ENCODE data around the gene SDCCAG8. TPM values are rescaled to one million over a fixed set of nuclear protein-coding genes. Genes with fewer than 3 reads are reported as not detected.

Gene SDCCAG8
- total and polyA plus RNA-seq, 2 experiments from 2014 or later = 28.0 to 66.7 TPM

GRCh38 chr1:243433737-243434370, 178.0 kb downstream of the SDCCAG8 start (continued):
- TF ChIP-seq, protein P1, sequence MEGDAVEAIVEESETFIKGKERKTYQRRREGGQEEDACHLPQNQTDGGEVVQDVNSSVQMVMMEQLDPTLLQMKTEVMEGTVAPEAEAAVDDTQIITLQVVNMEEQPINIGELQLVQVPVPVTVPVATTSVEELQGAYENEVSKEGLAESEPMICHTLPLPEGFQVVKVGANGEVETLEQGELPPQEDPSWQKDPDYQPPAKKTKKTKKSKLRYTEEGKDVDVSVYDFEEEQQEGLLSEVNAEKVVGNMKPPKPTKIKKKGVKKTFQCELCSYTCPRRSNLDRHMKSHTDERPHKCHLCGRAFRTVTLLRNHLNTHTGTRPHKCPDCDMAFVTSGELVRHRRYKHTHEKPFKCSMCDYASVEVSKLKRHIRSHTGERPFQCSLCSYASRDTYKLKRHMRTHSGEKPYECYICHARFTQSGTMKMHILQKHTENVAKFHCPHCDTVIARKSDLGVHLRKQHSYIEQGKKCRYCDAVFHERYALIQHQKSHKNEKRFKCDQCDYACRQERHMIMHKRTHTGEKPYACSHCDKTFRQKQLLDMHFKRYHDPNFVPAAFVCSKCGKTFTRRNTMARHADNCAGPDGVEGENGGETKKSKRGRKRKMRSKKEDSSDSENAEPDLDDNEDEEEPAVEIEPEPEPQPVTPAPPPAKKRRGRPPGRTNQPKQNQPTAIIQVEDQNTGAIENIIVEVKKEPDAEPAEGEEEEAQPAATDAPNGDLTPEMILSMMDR (conservative IDR thresholded peaks at IDR 0.05; ENCODE audit: low read depth in 2 of 2) = no peak
- no peak for TF ChIP-seq CREB1 (CRISPR knock-in tag; IDR thresholded peaks at IDR 0.05; ENCODE audit: low read depth)

GRCh38 chr1:243434594-243434993, 178.8 kb downstream of the SDCCAG8 start:
- H3F3A ChIP-seq (replicated peaks; ENCODE audit: low read depth) = no peaks in the 10 kb centered on the region
- ATAC-seq = no peak
- H3K79me2 ChIP-seq (replicated peaks; ENCODE audit: insufficient read depth) = no peaks in the 10 kb centered on the region
- no peak overlapping the region for H3K4me3 ChIP-seq
- H3K4me1 ChIP-seq (ENCODE audit: insufficient read depth) = peaks cover 3% of the 10 kb centered on the region; the same call in 1 of the 2 replicates
- no peak for DNase-seq (ENCODE audit: low spot score)
- peaks cover 25% of the 10 kb centered on the region for H3K4me1 Mint-ChIP-seq
- no peak overlapping the region for H2AFZ ChIP-seq
- no peaks in the 10 kb centered on the region for H3K36me3 ChIP-seq (ENCODE audit: insufficient read depth)
- no peak overlapping the region for H3K27ac ChIP-seq (ENCODE audit: low read depth)
- no peaks in the 10 kb centered on the region for H3K27me3 Mint-ChIP-seq (ENCODE audit: insufficient read depth, low read depth, poor library complexity)
- no peak overlapping the region for H3K4me2 ChIP-seq
- H3K27ac Mint-ChIP-seq = no peak overlapping the region
- H3K4me3 Mint-ChIP-seq = no peak overlapping the region
- no peaks in the 10 kb centered on the region for H3K36me3 Mint-ChIP-seq (ENCODE audit: low read depth)
- H4K20me1 ChIP-seq (replicated peaks; ENCODE audit: insufficient read depth) = no peaks in the 10 kb centered on the region
- no peaks in the 10 kb centered on the region for H3K27me3 ChIP-seq (ENCODE audit: insufficient read depth)
- H3K9me3 Mint-ChIP-seq = no peaks in the 10 kb centered on the region; the same call in 2 of the 3 replicates
- no peaks in the 10 kb centered on the region for H3K9me2 ChIP-seq (ENCODE audit: insufficient read depth)
- no peak for TF ChIP-seq CREB1 (CRISPR knock-in tag; IDR thresholded peaks at IDR 0.05; ENCODE audit: low read depth)
- no peak for TF ChIP-seq POLR2AphosphoS5 (IDR thresholded peaks at IDR 0.05; ENCODE audit: low read depth)
- no peak for TF ChIP-seq NANOG (IDR thresholded peaks at IDR 0.05; ENCODE audit: borderline replicate concordance)
- TF ChIP-seq, protein P2, sequence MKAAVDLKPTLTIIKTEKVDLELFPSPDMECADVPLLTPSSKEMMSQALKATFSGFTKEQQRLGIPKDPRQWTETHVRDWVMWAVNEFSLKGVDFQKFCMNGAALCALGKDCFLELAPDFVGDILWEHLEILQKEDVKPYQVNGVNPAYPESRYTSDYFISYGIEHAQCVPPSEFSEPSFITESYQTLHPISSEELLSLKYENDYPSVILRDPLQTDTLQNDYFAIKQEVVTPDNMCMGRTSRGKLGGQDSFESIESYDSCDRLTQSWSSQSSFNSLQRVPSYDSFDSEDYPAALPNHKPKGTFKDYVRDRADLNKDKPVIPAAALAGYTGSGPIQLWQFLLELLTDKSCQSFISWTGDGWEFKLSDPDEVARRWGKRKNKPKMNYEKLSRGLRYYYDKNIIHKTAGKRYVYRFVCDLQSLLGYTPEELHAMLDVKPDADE (IDR thresholded peaks at IDR 0.05) = no peak
- TF ChIP-seq, protein P1 (conservative IDR thresholded peaks at IDR 0.05; ENCODE audit: low read depth in 2 of 2) = no peak
- TF ChIP-seq EZH2 (IDR thresholded peaks at IDR 0.05; ENCODE audit: low read depth, unreplicated experiment) = no peak
- no peak for TF ChIP-seq EZH2phosphoT487 (IDR thresholded peaks at IDR 0.05; ENCODE audit: unreplicated experiment)
- TF ChIP-seq, protein P3, sequence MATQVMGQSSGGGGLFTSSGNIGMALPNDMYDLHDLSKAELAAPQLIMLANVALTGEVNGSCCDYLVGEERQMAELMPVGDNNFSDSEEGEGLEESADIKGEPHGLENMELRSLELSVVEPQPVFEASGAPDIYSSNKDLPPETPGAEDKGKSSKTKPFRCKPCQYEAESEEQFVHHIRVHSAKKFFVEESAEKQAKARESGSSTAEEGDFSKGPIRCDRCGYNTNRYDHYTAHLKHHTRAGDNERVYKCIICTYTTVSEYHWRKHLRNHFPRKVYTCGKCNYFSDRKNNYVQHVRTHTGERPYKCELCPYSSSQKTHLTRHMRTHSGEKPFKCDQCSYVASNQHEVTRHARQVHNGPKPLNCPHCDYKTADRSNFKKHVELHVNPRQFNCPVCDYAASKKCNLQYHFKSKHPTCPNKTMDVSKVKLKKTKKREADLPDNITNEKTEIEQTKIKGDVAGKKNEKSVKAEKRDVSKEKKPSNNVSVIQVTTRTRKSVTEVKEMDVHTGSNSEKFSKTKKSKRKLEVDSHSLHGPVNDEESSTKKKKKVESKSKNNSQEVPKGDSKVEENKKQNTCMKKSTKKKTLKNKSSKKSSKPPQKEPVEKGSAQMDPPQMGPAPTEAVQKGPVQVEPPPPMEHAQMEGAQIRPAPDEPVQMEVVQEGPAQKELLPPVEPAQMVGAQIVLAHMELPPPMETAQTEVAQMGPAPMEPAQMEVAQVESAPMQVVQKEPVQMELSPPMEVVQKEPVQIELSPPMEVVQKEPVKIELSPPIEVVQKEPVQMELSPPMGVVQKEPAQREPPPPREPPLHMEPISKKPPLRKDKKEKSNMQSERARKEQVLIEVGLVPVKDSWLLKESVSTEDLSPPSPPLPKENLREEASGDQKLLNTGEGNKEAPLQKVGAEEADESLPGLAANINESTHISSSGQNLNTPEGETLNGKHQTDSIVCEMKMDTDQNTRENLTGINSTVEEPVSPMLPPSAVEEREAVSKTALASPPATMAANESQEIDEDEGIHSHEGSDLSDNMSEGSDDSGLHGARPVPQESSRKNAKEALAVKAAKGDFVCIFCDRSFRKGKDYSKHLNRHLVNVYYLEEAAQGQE (IDR thresholded peaks at IDR 0.05; ENCODE audit: unreplicated experiment) = no peak
- no peak for TF ChIP-seq ZNF331 (CRISPR knock-in tag; IDR thresholded peaks at IDR 0.05; ENCODE audit: low read depth)
- TF ChIP-seq ZNF114 (CRISPR knock-in tag; IDR thresholded peaks at IDR 0.05) = no peak

Measured in GM23338 (cell line).